Neural progenitor cell (in vitro differentiated cells): ENCODE measurements around the gene SCN10A. TPM values are rescaled to one million over a fixed set of nuclear protein-coding genes. Genes with fewer than 3 reads are reported as not detected.

Experiments
- DNase-seq: peaks from one replicate; pipeline ENCODE4 v3.0.0-alpha.2; 2016; ENCODE audit warnings: low spot score
- H2AFZ ChIP-seq: fragments of 200-600 bp; sonication (generic); replicated peaks from 2 replicates; pipeline ENCODE4 v1.6.1; 2016; ENCODE audit warnings: antibody characterized with exemption
- H3F3A ChIP-seq: fragments of 200-600 bp; sonication (generic); 2 replicates; pipeline ENCODE4 v1.6.1; 2016; ENCODE audit warnings: antibody characterized with exemption, low read depth
- H3K27ac ChIP-seq: fragments of 200-600 bp; sonication (generic); 2 replicates; pipeline ENCODE4 v1.5.1; 2016; ENCODE audit warnings: mild to moderate bottlenecking
- H3K27me3 ChIP-seq: fragments of 200-600 bp; sonication (generic); 2 replicates; pipeline ENCODE4 v1.6.1; 2016; ENCODE audit warnings: mild to moderate bottlenecking, moderate library complexity
- H3K36me3 ChIP-seq: fragments of 200-600 bp; sonication (generic); 2 replicates; pipeline ENCODE4 v1.5.1; 2016
- H3K4me1 ChIP-seq: fragments of 200-600 bp; sonication (generic); 2 replicates; pipeline ENCODE4 v1.6.1; 2016; ENCODE audit warnings: mixed run types
- H3K4me2 ChIP-seq: fragments of 200-600 bp; sonication (generic); 2 replicates; pipeline ENCODE4 v1.6.1; 2016
- H3K4me3 ChIP-seq: fragments of 200-600 bp; sonication (generic); 2 replicates; pipeline ENCODE4 v1.5.1; 2016
- H3K79me2 ChIP-seq: fragments of 200-600 bp; sonication (generic); 2 replicates; pipeline ENCODE4 v1.6.1; 2016; ENCODE audit warnings: low read depth
- H3K9ac ChIP-seq: fragments of 200-600 bp; sonication (generic); 2 replicates; pipeline ENCODE4 v1.6.1; 2016
- H3K9me3 ChIP-seq: fragments of 200-600 bp; sonication (generic); 2 replicates; pipeline ENCODE4 v1.5.1; 2016; ENCODE audit warnings: low read depth
- H4K20me1 ChIP-seq: fragments of 200-600 bp; sonication (generic); 2 replicates; pipeline ENCODE4 v1.6.1; 2016; ENCODE audit warnings: low read depth
- H3K27ac Mint-ChIP-seq: 3 replicates; pipeline ENCODE4 v1.8.0; 2021; ENCODE audit warnings: mixed read lengths
- H3K27me3 Mint-ChIP-seq: 2 replicates; pipeline ENCODE4 v1.8.0; 2022; ENCODE audit warnings: low read depth, mild to moderate bottlenecking, inconsistent platforms, moderate library complexity, mixed read lengths; ENCODE audit not compliant: insufficient read depth
- H3K36me3 Mint-ChIP-seq: 3 replicates; pipeline ENCODE4 v1.8.0; 2021; ENCODE audit warnings: mixed read lengths
- H3K4me1 Mint-ChIP-seq: 3 replicates; pipeline ENCODE4 v1.8.0; 2021; ENCODE audit warnings: mixed read lengths
- H3K4me3 Mint-ChIP-seq: 3 replicates; pipeline ENCODE4 v1.8.0; 2021; ENCODE audit warnings: mild to moderate bottlenecking, moderate library complexity, mixed read lengths
- H3K9me3 Mint-ChIP-seq: 3 replicates; pipeline ENCODE4 v1.8.0; 2020; ENCODE audit warnings: mixed read lengths
- CTCF ChIP-seq: fragments of 200-600 bp; sonication (generic); IDR thresholded peaks from 2 replicates; pipeline ENCODE4 v1.5.1; 2017; ENCODE audit warnings: antibody characterized with exemption, mild to moderate bottlenecking
- EZH2 ChIP-seq: fragments of 200-600 bp; sonication (generic); IDR thresholded peaks from 2 replicates; pipeline ENCODE4 v1.6.1; 2017; ENCODE audit warnings: antibody characterized with exemption, mild to moderate bottlenecking, moderate library complexity
- EZH2phosphoT487 ChIP-seq: fragments of 200-600 bp; sonication (generic); IDR thresholded peaks from 2 replicates; pipeline ENCODE4 v1.6.1; 2017; ENCODE audit warnings: antibody characterized with exemption
- total RNA-seq: library from RNA; depleted of rRNA; stranded (reverse); fragments of >200 nt; gene quantifications from 2 replicates; pipeline ENCODE4 v1.2.3, GENCODE V29; 2015; ENCODE audit warnings: low replicate concordance

SCN10A gene
- total RNA-seq, 1 donor from 2014 or later = not detected

- TF ChIP-seq EZH2phosphoT487 (no peak), EZH2 (no peak), CTCF (no peak)
- H3K4me3 Mint-ChIP-seq = no peak overlapping the region
- no peak overlapping the region for H3K27ac Mint-ChIP-seq
- H3K9me3 Mint-ChIP-seq = no peaks in the 10 kb centered on the region
- no peak overlapping the region for H3K9ac ChIP-seq
- H3K9me3 ChIP-seq = no peaks in the 10 kb centered on the region
- H3K27ac ChIP-seq = no peak overlapping the region
- no peak overlapping the region for H2AFZ ChIP-seq
- no peaks in the 10 kb centered on the region for H4K20me1 ChIP-seq
- H3K79me2 ChIP-seq = no peaks in the 10 kb centered on the region
- H3K36me3 Mint-ChIP-seq = no peaks in the 10 kb centered on the region
- no peak overlapping the region for H3K4me2 ChIP-seq
- no peak overlapping the region for H3K4me3 ChIP-seq
- peaks cover 3% of the 10 kb centered on the region for H3K27me3 Mint-ChIP-seq
- no peaks in the 10 kb centered on the region for H3K4me1 Mint-ChIP-seq
- no peaks in the 10 kb centered on the region for H3K4me1 ChIP-seq
- peaks cover 28% of the 10 kb centered on the region for H3K27me3 ChIP-seq
- no peaks in the 10 kb centered on the region for H3F3A ChIP-seq
- H3K36me3 ChIP-seq = no peaks in the 10 kb centered on the region
- no peak for DNase-seq
These were observed 59.1 kb downstream of the SCN10A start for GRCh38 chr3:38756892-38757291.

DNA sequence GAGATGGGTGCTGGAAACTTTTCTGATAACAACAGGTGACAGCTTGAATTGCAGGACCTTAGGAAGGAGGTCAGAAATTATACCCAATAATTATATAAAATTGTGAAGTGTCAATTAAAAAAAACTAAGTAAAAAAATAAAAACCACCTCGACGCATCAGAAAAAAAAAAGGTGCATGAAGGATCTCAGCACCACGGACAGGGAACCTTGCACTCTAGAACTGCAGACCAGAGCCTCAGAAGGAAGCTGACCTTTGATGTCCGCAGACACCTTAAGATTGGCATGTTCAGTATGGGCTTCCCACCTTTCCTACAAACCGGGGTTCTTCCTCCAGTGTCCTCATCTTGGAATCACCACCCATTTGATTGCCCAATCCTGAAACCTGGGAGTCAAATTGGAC is 60.9 kb downstream of the SCN10A start:
- Histone ChIP-seq H3K9me3 (no peaks in the 10 kb centered on the region), H3K4me3 (no peak overlapping the region), H4K20me1 (no peaks in the 10 kb centered on the region), H3K27ac (no peak overlapping the region), H3K4me1 (no peaks in the 10 kb centered on the region), H3K36me3 (no peaks in the 10 kb centered on the region), H3K9ac (no peak overlapping the region), H3F3A (no peaks in the 10 kb centered on the region), H3K4me2 (no peak overlapping the region), H3K27me3 (peaks cover 28% of the 10 kb centered on the region), H2AFZ (no peak overlapping the region), H3K79me2 (no peaks in the 10 kb centered on the region)
- DNase-seq = peak; percentile 51
- Mint-ChIP-seq H3K36me3 (no peaks in the 10 kb centered on the region), H3K9me3 (no peaks in the 10 kb centered on the region), H3K27ac (no peak overlapping the region), H3K4me3 (no peak overlapping the region), H3K4me1 (no peaks in the 10 kb centered on the region), H3K27me3 (no peaks in the 10 kb centered on the region)
- TF ChIP-seq CTCF (no peak), EZH2 (no peak), EZH2phosphoT487 (no peak)

- no peaks in the 10 kb centered on the region for H4K20me1 ChIP-seq
- no peak for DNase-seq
- TF ChIP-seq EZH2 = no peak
- TF ChIP-seq EZH2phosphoT487 = no peak
- no peak for TF ChIP-seq CTCF
- H3K36me3 ChIP-seq = no peaks in the 10 kb centered on the region
- no peaks in the 10 kb centered on the region for H3K4me1 Mint-ChIP-seq
- H3K79me2 ChIP-seq = no peaks in the 10 kb centered on the region
- no peak overlapping the region for H3K9ac ChIP-seq
- no peaks in the 10 kb centered on the region for H3K36me3 Mint-ChIP-seq
- H3K9me3 ChIP-seq = no peaks in the 10 kb centered on the region
- no peak overlapping the region for H2AFZ ChIP-seq
- no peak overlapping the region for H3K4me2 ChIP-seq
- H3K27me3 ChIP-seq = no peaks in the 10 kb centered on the region
- H3K27ac ChIP-seq = no peak overlapping the region
- no peaks in the 10 kb centered on the region for H3K9me3 Mint-ChIP-seq
- H3K4me3 Mint-ChIP-seq = no peak overlapping the region
- peaks cover 8% of the 10 kb centered on the region for H3K4me1 ChIP-seq
- H3K27ac Mint-ChIP-seq = no peak overlapping the region
- H3K27me3 Mint-ChIP-seq = no peaks in the 10 kb centered on the region
- H3F3A ChIP-seq = no peaks in the 10 kb centered on the region
- no peak overlapping the region for H3K4me3 ChIP-seq
These were observed 69.4 kb downstream of the SCN10A start for GRCh38 chr3:38746641-38747040.
